ENCODE measurements around the gene DDA1. TPM values are rescaled to one million over a fixed set of nuclear protein-coding genes. Genes with fewer than 3 reads are reported as not detected.

Gene DDA1
- total and polyA plus RNA-seq, 9 of the 15 experiments (the other 6 are each of a cell fraction or from before 2014, with no cell fraction given), result 1.4 to 83.8 (median 33.8) TPM

DNA sequence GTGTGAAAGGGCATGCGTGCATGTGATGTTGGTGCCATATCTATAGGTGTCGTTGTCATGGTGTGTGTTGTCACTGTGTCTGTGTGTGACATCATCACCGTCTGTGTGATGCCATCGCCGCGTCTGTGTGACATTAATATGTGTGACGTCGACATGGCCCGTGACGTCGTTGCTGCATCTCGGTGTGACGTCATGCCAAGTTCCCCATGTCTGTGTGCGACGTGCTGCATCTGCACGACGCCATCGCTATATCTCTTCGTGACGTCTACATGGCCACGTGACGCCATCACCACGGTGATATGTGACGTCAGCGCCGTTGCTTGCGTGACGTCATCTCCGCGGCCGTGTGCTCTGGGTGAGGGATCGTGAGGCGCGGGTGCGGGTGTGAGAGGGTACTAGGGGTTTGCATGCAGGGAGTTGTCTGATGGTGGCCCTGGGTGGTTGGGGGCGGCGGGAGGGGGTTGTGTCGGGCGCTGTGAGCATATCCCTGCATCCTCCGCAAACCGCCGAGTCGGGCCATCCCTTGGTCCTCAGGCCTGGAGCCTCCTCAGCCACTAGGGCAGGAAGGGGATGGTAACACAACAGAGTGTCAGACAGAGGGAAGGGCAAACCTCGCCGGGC, 42.6 kb downstream of the DDA1 start (continued):
- no peak for TF ChIP-seq ZNF263 (CRISPR knock-in tag; IDR thresholded peaks at IDR 0.05; ENCODE audit: borderline replicate concordance)
- TF ChIP-seq SMARCC2 (IDR thresholded peaks at IDR 0.05; ENCODE audit: low read depth), result no peak
- TF ChIP-seq FOXK1 (CRISPR knock-in tag; IDR thresholded peaks at IDR 0.05; ENCODE audit: borderline replicate concordance), result 0 out of 2 replicates have a peak, but pooled peaks have one; percentile 17
- no peak for TF ChIP-seq SAFB (IDR thresholded peaks at IDR 0.05; ENCODE audit: borderline replicate concordance, low read depth, low read length)
- TF ChIP-seq, protein P1, sequence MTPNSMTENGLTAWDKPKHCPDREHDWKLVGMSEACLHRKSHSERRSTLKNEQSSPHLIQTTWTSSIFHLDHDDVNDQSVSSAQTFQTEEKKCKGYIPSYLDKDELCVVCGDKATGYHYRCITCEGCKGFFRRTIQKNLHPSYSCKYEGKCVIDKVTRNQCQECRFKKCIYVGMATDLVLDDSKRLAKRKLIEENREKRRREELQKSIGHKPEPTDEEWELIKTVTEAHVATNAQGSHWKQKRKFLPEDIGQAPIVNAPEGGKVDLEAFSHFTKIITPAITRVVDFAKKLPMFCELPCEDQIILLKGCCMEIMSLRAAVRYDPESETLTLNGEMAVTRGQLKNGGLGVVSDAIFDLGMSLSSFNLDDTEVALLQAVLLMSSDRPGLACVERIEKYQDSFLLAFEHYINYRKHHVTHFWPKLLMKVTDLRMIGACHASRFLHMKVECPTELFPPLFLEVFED (CRISPR knock-in tag; conservative IDR thresholded peaks at IDR 0.05), result no peak
- peak; percentile 100 for TF ChIP-seq NCOA1 (IDR thresholded peaks at IDR 0.05; ENCODE audit: low read depth)
- peak; percentile 85 for TF ChIP-seq GABPB1 (CRISPR knock-in tag; IDR thresholded peaks at IDR 0.05)
- peak; percentile 99 for TF ChIP-seq KHSRP (IDR thresholded peaks at IDR 0.05)
- TF ChIP-seq, protein P2, sequence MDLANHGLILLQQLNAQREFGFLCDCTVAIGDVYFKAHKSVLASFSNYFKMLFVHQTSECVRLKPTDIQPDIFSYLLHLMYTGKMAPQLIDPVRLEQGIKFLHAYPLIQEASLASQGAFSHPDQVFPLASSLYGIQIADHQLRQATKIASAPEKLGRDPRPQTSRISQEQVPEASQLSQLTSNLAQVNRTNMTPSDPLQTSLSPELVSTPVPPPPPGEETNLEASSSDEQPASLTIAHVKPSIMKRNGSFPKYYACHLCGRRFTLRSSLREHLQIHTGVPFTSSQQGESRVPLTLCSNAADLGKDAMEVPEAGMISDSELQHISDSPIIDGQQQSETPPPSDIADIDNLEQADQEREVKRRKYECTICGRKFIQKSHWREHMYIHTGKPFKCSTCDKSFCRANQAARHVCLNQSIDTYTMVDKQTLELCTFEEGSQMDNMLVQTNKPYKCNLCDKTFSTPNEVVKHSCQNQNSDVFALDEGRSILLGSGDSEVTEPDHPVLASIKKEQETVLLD (IDR thresholded peaks at IDR 0.05), result peak; percentile 55; the same call in 1 of the 2 replicates
- TF ChIP-seq ZNF830 (CRISPR knock-in tag; IDR thresholded peaks at IDR 0.05), result no peak
- no peak for TF ChIP-seq ZNF143 (CRISPR knock-in tag; IDR thresholded peaks at IDR 0.05)
- no peak for TF ChIP-seq FOXJ3 (CRISPR knock-in tag; IDR thresholded peaks at IDR 0.05)
- TF ChIP-seq SMARCA5 (IDR thresholded peaks at IDR 0.05), result peak; percentile 47; the same call in 1 of the 2 replicates
- TF ChIP-seq RBM39 (optimal IDR thresholded peaks at IDR 0.05; ENCODE audit: low read depth, low read length), result no peak
- 0 out of 2 replicates have a peak, but pooled peaks have one; percentile 36 for TF ChIP-seq CXXC5 (CRISPR knock-in tag; IDR thresholded peaks at IDR 0.05)
- no peak for TF ChIP-seq U2AF1 (optimal IDR thresholded peaks at IDR 0.05; ENCODE audit: low read depth, low read length)
- no peak for TF ChIP-seq ZNF354B (CRISPR knock-in tag; IDR thresholded peaks at IDR 0.05)
- peak; percentile 50; the same call in 1 of the 2 replicates for TF ChIP-seq JUNB (CRISPR knock-in tag; conservative IDR thresholded peaks at IDR 0.05)
- no peak for TF ChIP-seq ZNF77 (CRISPR knock-in tag; IDR thresholded peaks at IDR 0.05)
- peak; percentile 97 for TF ChIP-seq ATF7 (IDR thresholded peaks at IDR 0.05)
- no peak for TF ChIP-seq ZNF23 (CRISPR knock-in tag; IDR thresholded peaks at IDR 0.05)
- peak in 1 of 2 experiments; percentile 88; a peak in 2 of 4 replicates for TF ChIP-seq TBL1XR1 (IDR thresholded peaks at IDR 0.05; ENCODE audit: low read length in 2 of 2)
- no peak for TF ChIP-seq PURB (CRISPR knock-in tag; IDR thresholded peaks at IDR 0.05; ENCODE audit: low read depth)
- peak in 1 of 2 experiments; percentile 37; a peak in 1 of 4 replicates for TF ChIP-seq TEAD1 (CRISPR knock-in tag; IDR thresholded peaks at IDR 0.05)
- no peak for TF ChIP-seq ZEB2 (IDR thresholded peaks at IDR 0.05)
- TF ChIP-seq ZBTB17 (CRISPR knock-in tag; IDR thresholded peaks at IDR 0.05), result no peak
- TF ChIP-seq MTA3 (IDR thresholded peaks at IDR 0.05; ENCODE audit: borderline replicate concordance), result peak; percentile 100
- TF ChIP-seq, protein P3, sequence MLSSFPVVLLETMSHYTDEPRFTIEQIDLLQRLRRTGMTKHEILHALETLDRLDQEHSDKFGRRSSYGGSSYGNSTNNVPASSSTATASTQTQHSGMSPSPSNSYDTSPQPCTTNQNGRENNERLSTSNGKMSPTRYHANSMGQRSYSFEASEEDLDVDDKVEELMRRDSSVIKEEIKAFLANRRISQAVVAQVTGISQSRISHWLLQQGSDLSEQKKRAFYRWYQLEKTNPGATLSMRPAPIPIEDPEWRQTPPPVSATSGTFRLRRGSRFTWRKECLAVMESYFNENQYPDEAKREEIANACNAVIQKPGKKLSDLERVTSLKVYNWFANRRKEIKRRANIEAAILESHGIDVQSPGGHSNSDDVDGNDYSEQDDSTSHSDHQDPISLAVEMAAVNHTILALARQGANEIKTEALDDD (IDR thresholded peaks at IDR 0.05), result no peak
- 0 out of 4 replicates have a peak, but pooled peaks of 1 of the 2 experiments have one; percentile 28 for TF ChIP-seq HDAC1 (IDR thresholded peaks at IDR 0.05)

All from K562 (cell line).